GM21528 (cell line): Measurements from ENCODE around the gene ASTN2.
A peak's percentile ranks its signal among the peaks of the same experiment; 100 is the strongest.
"Not testable (repeated sequence)": the region's sequence is repeated elsewhere in the genome, so short reads cannot be mapped to it uniquely, and the experiment has no call there.

Experiments used
- ATAC-seq: cut with Tn5 transposase; IDR thresholded peaks from one replicate; pipeline ENCODE4 v1.9.1; 2021; ENCODE audit warnings: mild to moderate bottlenecking, moderate library complexity; ENCODE audit not compliant: unreplicated experiment, low FRiP score

Gene ASTN2

GRCh38 chr9:116694785-116695291 is 720.0 kb downstream of the ASTN2 start:
- no peak for ATAC-seq

- no peak for ATAC-seq
Measured at GRCh38 chr9:116693233-116693731, 721.6 kb downstream of the ASTN2 start.

GRCh38 chr9:116692616-116693015 is 722.2 kb downstream of the ASTN2 start:
- no peak for ATAC-seq

- no peak for ATAC-seq
Measured at GRCh38 chr9:116691607-116692006, 723.2 kb downstream of the ASTN2 start.

GRCh38 chr9:116690805-116691204 is 724.1 kb downstream of the ASTN2 start:
- ATAC-seq = not testable (repeated sequence)

GRCh38 chr9:116689486-116690032 is 725.3 kb downstream of the ASTN2 start:
- ATAC-seq = no peak

GRCh38 chr9:116688806-116689485 is 725.9 kb downstream of the ASTN2 start:
- no peak for ATAC-seq

GRCh38 chr9:116687754-116688135 is 727.1 kb downstream of the ASTN2 start:
- no peak for ATAC-seq

- ATAC-seq = peak; percentile 98
Measured at GRCh38 chr9:116687074-116687753, 727.6 kb downstream of the ASTN2 start, which contains the start of gene TRIM32. Gene TRIM32, plus strand, starts transcription at chr9:116687305. Its CDS starts 10,438 bp downstream, at chr9:116697743.

- ATAC-seq = peak; percentile 53
Measured at GRCh38 chr9:116686693-116687073, 728.2 kb downstream of the ASTN2 start.

GRCh38 chr9:116686135-116686534 is 728.7 kb downstream of the ASTN2 start:
- no peak for ATAC-seq

GRCh38 chr9:116685166-116685565 is 729.7 kb downstream of the ASTN2 start:
- ATAC-seq = no peak

GRCh38 chr9:116683535-116683934 is 731.3 kb downstream of the ASTN2 start:
- no peak for ATAC-seq

- no peak for ATAC-seq
Measured at GRCh38 chr9:116674210-116674980, 740.5 kb downstream of the ASTN2 start.

GRCh38 chr9:116673375-116673774 is 741.5 kb downstream of the ASTN2 start:
- no peak for ATAC-seq

GRCh38 chr9:116671605-116672004 is 743.3 kb downstream of the ASTN2 start:
- ATAC-seq = no peak

GRCh38 chr9:116668970-116669695 is 745.7 kb downstream of the ASTN2 start:
- ATAC-seq = no peak

- no peak for ATAC-seq
Measured at GRCh38 chr9:116663581-116663980, 751.3 kb downstream of the ASTN2 start.

- no peak for ATAC-seq
Measured at GRCh38 chr9:116662646-116663310, 752.1 kb downstream of the ASTN2 start.
